Activated CD4-positive, alpha-beta T cell treated with anti-CD3 and anti-CD28 coated beads, Interleukin-2, Interleukin-4, amounts not matched to agents 100 ng/mL and 50 ng/mL, durations not matched to agents 16 hours and 8 hours (primary cell): ENCODE results near the gene ATG2A.
A peak's percentile ranks its signal among the peaks of the same experiment; 100 is the strongest.

ENCODE experiments used
- DNase-seq: peaks from one replicate; pipeline ENCODE4 v3.0.0-alpha.2; 2020; ENCODE audit warnings: low spot score

The ATG2A gene

GRCh38 chr11:64923944-64924909 lies 7.2 kb upstream of the ATG2A start, which contains the start of gene PPP2R5B:
PPP2R5B (plus strand) TSS chr11:64924689; CDS start chr11:64925735, 1,046 bp downstream.
- DNase-seq, result peak; percentile 87

- DNase-seq, result no peak
Measured at GRCh38 chr11:64923151-64923661, 6.2 kb upstream of the ATG2A start.

- no peak for DNase-seq
Measured at GRCh38 chr11:64921384-64921783, 4.4 kb upstream of the ATG2A start.

GRCh38 chr11:64920124-64920523 lies 3.1 kb upstream of the ATG2A start:
- DNase-seq, result no peak

GRCh38 chr11:64919627-64920026 lies 2.6 kb upstream of the ATG2A start:
- DNase-seq, result no peak

GRCh38 chr11:64918017-64918416 lies 1.0 kb upstream of the ATG2A start:
- DNase-seq, result no peak

GRCh38 chr11:64917663-64917995 lies 620 bp upstream of the ATG2A start:
- DNase-seq, result no peak

GRCh38 chr11:64916040-64916774 lies 802 bp downstream of the ATG2A start:
- DNase-seq, result peak; percentile 48

GRCh38 chr11:64915376-64915887 lies 1.6 kb downstream of the ATG2A start:
- no peak for DNase-seq

- no peak for DNase-seq
Measured at GRCh38 chr11:64914123-64914522, 2.9 kb downstream of the ATG2A start.

- no peak for DNase-seq
Measured at GRCh38 chr11:64913171-64913727, 3.8 kb downstream of the ATG2A start.

GRCh38 chr11:64911689-64912088 lies 5.3 kb downstream of the ATG2A start:
- DNase-seq, result no peak

- DNase-seq, result no peak
Measured at GRCh38 chr11:64911142-64911541, 5.9 kb downstream of the ATG2A start.

GRCh38 chr11:64910451-64911093 lies 6.4 kb downstream of the ATG2A start:
- DNase-seq, result no peak

- no peak for DNase-seq
Measured at GRCh38 chr11:64909653-64910343, 7.2 kb downstream of the ATG2A start.

GRCh38 chr11:64908766-64909165 lies 8.2 kb downstream of the ATG2A start:
- DNase-seq, result no peak

GRCh38 chr11:64906314-64906635 lies 10.7 kb downstream of the ATG2A start:
- DNase-seq, result no peak

GRCh38 chr11:64905516-64906313 lies 11.3 kb downstream of the ATG2A start:
- no peak for DNase-seq

GRCh38 chr11:64903291-64903833 lies 13.6 kb downstream of the ATG2A start:
- no peak for DNase-seq
